OCI-LY3 (cell line): ENCODE measurements around the gene HLA-DQA1.

ENCODE experiments used
- CTCF ChIP-seq: fragments of 200-600, 300-600 bp; sonication (generic); IDR thresholded peaks from 2 replicates; pipeline ENCODE4 v1.5.1; 2014; ENCODE audit warnings: antibody characterized with exemption, low read length, low read depth
- EZH2phosphoT487 ChIP-seq: fragments of 200-600 bp; shearing (Covaris generic); IDR thresholded peaks from 2 replicates; pipeline ENCODE4 v1.6.1; 2018; ENCODE audit warnings: antibody characterized with exemption, mixed run types, low read depth

- TF ChIP-seq CTCF (no peak), EZH2phosphoT487 (no peak)
Measured at GRCh38 chr6:32609731-32610640, 27.2 kb upstream of the HLA-DQA1 start.
